Activated CD4-positive, alpha-beta T cell treated with anti-CD3 and anti-CD28 coated beads, Interleukin-2, amount 50 U/mL, for 16 hours (primary cell): ENCODE data around the gene COL16A1.
A peak's percentile ranks its signal among the peaks of the same experiment; 100 is the strongest.

Experiments
- DNase-seq: peaks from one replicate; pipeline ENCODE4 v3.0.0-alpha.2; 2020

COL16A1 gene

GRCh38 chr1:31703431-31704270 lies at the start of gene COL16A1:
Gene COL16A1 (minus strand): TSS chr1:31704017. CDS start chr1:31702193, 1,824 bp downstream.
- no peak for DNase-seq

GRCh38 chr1:31752952-31753475 lies 49.2 kb upstream of the COL16A1 start:
- no peak for DNase-seq

- DNase-seq: no peak
These were observed 48.4 kb upstream of the COL16A1 start for GRCh38 chr1:31752258-31752657.

- no peak for DNase-seq
These were observed 48.0 kb upstream of the COL16A1 start for GRCh38 chr1:31751822-31752241.

GRCh38 chr1:31750858-31751510 lies 47.2 kb upstream of the COL16A1 start:
- peak; percentile 14 for DNase-seq

GRCh38 chr1:31749785-31750735 lies 46.2 kb upstream of the COL16A1 start:
- no peak for DNase-seq

- no peak for DNase-seq
These were observed 44.5 kb upstream of the COL16A1 start for GRCh38 chr1:31748365-31748764.

- DNase-seq: no peak
These were observed 43.5 kb upstream of the COL16A1 start for GRCh38 chr1:31747304-31747703.

- no peak for DNase-seq
These were observed 42.9 kb upstream of the COL16A1 start for GRCh38 chr1:31746687-31747086.

- DNase-seq: no peak
These were observed 42.3 kb upstream of the COL16A1 start for GRCh38 chr1:31745946-31746670.

- DNase-seq: peak; percentile 59
These were observed 41.5 kb upstream of the COL16A1 start for GRCh38 chr1:31745096-31745945.

- no peak for DNase-seq
These were observed 40.5 kb upstream of the COL16A1 start for GRCh38 chr1:31744165-31744888.

- DNase-seq: no peak
These were observed 38.8 kb upstream of the COL16A1 start for GRCh38 chr1:31742462-31743212.

GRCh38 chr1:31739346-31739745 lies 35.5 kb upstream of the COL16A1 start:
- DNase-seq: peak; percentile 57

GRCh38 chr1:31736675-31737074 lies 32.9 kb upstream of the COL16A1 start:
- DNase-seq: no peak

GRCh38 chr1:31735571-31735970 lies 31.8 kb upstream of the COL16A1 start:
- no peak for DNase-seq

- no peak for DNase-seq
These were observed 30.8 kb upstream of the COL16A1 start for GRCh38 chr1:31734582-31735107.

GRCh38 chr1:31733389-31734219 lies 29.8 kb upstream of the COL16A1 start:
- no peak for DNase-seq
